Limb (tissue), 2 donors: ENCODE data around the gene HS3ST5.
"Not testable (repeated sequence)": the region's sequence is repeated elsewhere in the genome, so short reads cannot be mapped to it uniquely, and the experiment has no call there.

Experiments
- DNase-seq, 2 donors: peaks; one replicate each; pipeline ENCODE4 v3.0.0-alpha.2; 2016; ENCODE audit errors: extremely low spot score in 2 of 2

HS3ST5 gene

GRCh38 chr6:114155763-114156162, 187.1 kb downstream of the HS3ST5 start:
- no peak for DNase-seq

GRCh38 chr6:114154812-114155211, 188.0 kb downstream of the HS3ST5 start:
- DNase-seq = no peak

GRCh38 chr6:114153448-114153847, 189.4 kb downstream of the HS3ST5 start:
- no peak for DNase-seq

- DNase-seq = no peak
These were observed 191.6 kb downstream of the HS3ST5 start for GRCh38 chr6:114151064-114151690.

- DNase-seq = not testable (repeated sequence)
These were observed 193.6 kb downstream of the HS3ST5 start for GRCh38 chr6:114149182-114149581.

GRCh38 chr6:114144887-114145851, 197.7 kb downstream of the HS3ST5 start:
- DNase-seq = no peak

GRCh38 chr6:114142258-114142657, 200.6 kb downstream of the HS3ST5 start:
- DNase-seq = no peak

GRCh38 chr6:114140416-114140815, 202.4 kb downstream of the HS3ST5 start:
- no peak for DNase-seq

GRCh38 chr6:114138577-114139248, 204.1 kb downstream of the HS3ST5 start:
- DNase-seq = no peak

GRCh38 chr6:114135363-114135971, 207.4 kb downstream of the HS3ST5 start:
- no peak for DNase-seq

- no peak for DNase-seq
These were observed 209.0 kb downstream of the HS3ST5 start for GRCh38 chr6:114133816-114134215.

GRCh38 chr6:114131945-114132344, 210.9 kb downstream of the HS3ST5 start:
- no peak for DNase-seq

GRCh38 chr6:114125576-114125975, 217.2 kb downstream of the HS3ST5 start:
- no peak for DNase-seq

- DNase-seq = no peak
These were observed 220.7 kb downstream of the HS3ST5 start for GRCh38 chr6:114121913-114122662.

GRCh38 chr6:114119056-114119455, 223.8 kb downstream of the HS3ST5 start:
- DNase-seq = no peak

GRCh38 chr6:114115652-114116051, 227.2 kb downstream of the HS3ST5 start:
- DNase-seq = no peak

GRCh38 chr6:114108119-114109002, 234.5 kb downstream of the HS3ST5 start:
- DNase-seq = peak; percentile 13 to 60

- no peak for DNase-seq
These were observed 236.8 kb downstream of the HS3ST5 start for GRCh38 chr6:114106020-114106419.

- DNase-seq = no peak
These were observed 241.6 kb downstream of the HS3ST5 start for GRCh38 chr6:114101255-114101654.
